ENCODE data around the gene RAB35. TPM values are rescaled to one million over a fixed set of nuclear protein-coding genes. Genes with fewer than 3 reads are reported as not detected.

RAB35 gene
- total and polyA plus RNA-seq, 9 of the 15 experiments (the other 6 are each of a cell fraction or from before 2014, with no cell fraction given) = 0.65 to 76.3 (median 38.9) TPM

- TF ChIP-seq ILF3 (IDR thresholded peaks at IDR 0.05; ENCODE audit: borderline replicate concordance) (no peak), BRF1 (IDR thresholded peaks at IDR 0.05; ENCODE audit: borderline replicate concordance, extremely low read depth, insufficient read length) (no peak)
- TF ChIP-seq, protein P1, sequence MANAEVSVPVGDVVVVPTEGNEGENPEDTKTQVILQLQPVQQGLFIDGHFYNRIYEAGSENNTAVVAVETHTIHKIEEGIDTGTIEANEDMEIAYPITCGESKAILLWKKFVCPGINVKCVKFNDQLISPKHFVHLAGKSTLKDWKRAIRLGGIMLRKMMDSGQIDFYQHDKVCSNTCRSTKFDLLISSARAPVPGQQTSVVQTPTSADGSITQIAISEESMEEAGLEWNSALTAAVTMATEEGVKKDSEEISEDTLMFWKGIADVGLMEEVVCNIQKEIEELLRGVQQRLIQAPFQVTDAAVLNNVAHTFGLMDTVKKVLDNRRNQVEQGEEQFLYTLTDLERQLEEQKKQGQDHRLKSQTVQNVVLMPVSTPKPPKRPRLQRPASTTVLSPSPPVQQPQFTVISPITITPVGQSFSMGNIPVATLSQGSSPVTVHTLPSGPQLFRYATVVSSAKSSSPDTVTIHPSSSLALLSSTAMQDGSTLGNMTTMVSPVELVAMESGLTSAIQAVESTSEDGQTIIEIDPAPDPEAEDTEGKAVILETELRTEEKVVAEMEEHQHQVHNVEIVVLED (CRISPR knock-in tag; IDR thresholded peaks at IDR 0.05) = no peak
- H2AFZ ChIP-seq (ENCODE audit: low read depth, low read length) = no peak overlapping the region
- peaks cover 91% of the 10 kb centered on the region for H3K36me3 ChIP-seq (ENCODE audit: control insufficient read depth, insufficient read depth, low read length)
- no TSS peak for BruUV-seq (replicated peaks)
- H3K27ac ChIP-seq (ENCODE audit: extremely low read depth, low read depth, low read length) = no peak overlapping the region
- intact Hi-C loops (cut with micrococcal nuclease) (no loop called here), in situ Hi-C loops (cut with MboI) (no loop called here)
- POLR2A ChIA-PET = interaction anchor here (0.6 to 1.7 kb wide), 2 partner anchors 29 to 80 kb away, joined by 4 to 5 read pairs; no protein-coding TSS in a partner anchor
- DNase-seq (ENCODE audit: extremely low read depth in 1 of 4, low spot score in 3 of 4) (no peak), FAIRE-seq (no peak), ATAC-seq (no peak)
- no peak overlapping the region for H3K4me2 ChIP-seq (ENCODE audit: insufficient read depth, low read length)
- CTCF ChIA-PET (ENCODE audit: low intra/inter-chr PET ratio) = no interaction called here
- H3K9ac ChIP-seq (ENCODE audit: insufficient read depth in 1 of 2, low read depth in 2 of 2, low read length in 2 of 2) = peak overlapping the region in 1 of 2 experiments; percentile 57; a peak in 2 of 4 replicates
- no peaks in the 10 kb centered on the region for H3K9me3 ChIP-seq (replicated peaks; ENCODE audit: control insufficient read depth, insufficient read depth, low read depth, low read length)
- no peaks in the 10 kb centered on the region for H3K9me1 ChIP-seq (ENCODE audit: control insufficient read depth, insufficient read depth, low read length)
- H3K79me2 ChIP-seq (ENCODE audit: control insufficient read depth, insufficient read depth, low read length) = no peaks in the 10 kb centered on the region
- no peaks in the 10 kb centered on the region for H3K27me3 ChIP-seq (ENCODE audit: control insufficient read depth in 2 of 2, insufficient read depth in 2 of 2, low read length in 2 of 2)
- whole genome bisulfite sequencing (ENCODE audit: insufficient coverage, low coverage, missing lambda C conversion rate) = 97% methylated on average over 15 of the region's 15 CpGs
- H4K20me1 ChIP-seq (replicated peaks; ENCODE audit: control insufficient read depth, insufficient read depth, low read length) = peaks cover 12% of the 10 kb centered on the region; the same call in 1 of the 2 replicates
- no peak overlapping the region for H3K4me3 ChIP-seq
- no peaks in the 10 kb centered on the region for H3K4me1 ChIP-seq (replicated peaks in 1 of 2; ENCODE audit: control insufficient read depth in 2 of 2, insufficient read depth in 2 of 2, low read length in 2 of 2)
Observed at GRCh38 chr12:120155072-120155471, 38.5 kb upstream of the RAB35 start.
